Activated CD8-positive, alpha-beta T cell treated with anti-CD3 and anti-CD28 coated beads for 36 hours (primary cell): ENCODE results near the gene APPL1. TPM values are rescaled to one million over a fixed set of nuclear protein-coding genes. Genes with fewer than 3 reads are reported as not detected.

Experiments
- ATAC-seq: fragments of 200-7000 bp; cut with Tn5 transposase; one replicate; pipeline ENCODE4 v1.10.0; 2021; ENCODE audit warnings: mild to moderate bottlenecking, moderate library complexity
- CTCF ChIA-PET: fragments of 350-600 bp; sonication (Branson Sonifier 250); formaldehyde crosslinking; loops from one replicate; lab custom pipeline; 2021; ENCODE audit warnings: antibody characterized with exemption; lab: Charles Lee
- POLR2A ChIA-PET: fragments of 350-600 bp; sonication (Branson Sonifier 250); formaldehyde crosslinking; loops from one replicate; lab custom pipeline; 2021; ENCODE audit warnings: antibody characterized with exemption; lab: Charles Lee
- DNase-seq: peaks from one replicate; pipeline ENCODE4 v3.0.0-alpha.2; 2020
- H3K27ac Mint-ChIP-seq: one replicate; pipeline ENCODE4 v1.8.0; 2021; ENCODE audit warnings: mild to moderate bottlenecking, mixed read lengths
- H3K27me3 Mint-ChIP-seq: one replicate; pipeline ENCODE4 v1.8.0; 2021; ENCODE audit warnings: mixed read lengths
- H3K36me3 Mint-ChIP-seq: one replicate; pipeline ENCODE4 v1.8.0; 2021; ENCODE audit warnings: low read depth, mixed read lengths
- H3K4me1 Mint-ChIP-seq: one replicate; pipeline ENCODE4 v1.8.0; 2021; ENCODE audit warnings: low read depth, mixed read lengths
- H3K4me3 Mint-ChIP-seq: one replicate; pipeline ENCODE4 v1.8.0; 2021; ENCODE audit warnings: mild to moderate bottlenecking, moderate library complexity, mixed read lengths
- H3K9me3 Mint-ChIP-seq: one replicate; pipeline ENCODE4 v1.8.0; 2021; ENCODE audit warnings: mixed read lengths
- intact Hi-C: fragments of 100-400 bp; cut with micrococcal nuclease; formaldehyde crosslinking; loops from one replicate; pipeline ENCODE4 v1.10.0; 2022
- total RNA-seq, 2 experiments: library from RNA; stranded (reverse); gene quantifications; one replicate each; pipeline ENCODE4 v1.2.3, GENCODE V29; 2021
- TF ChIP-seq, protein P1 (sequence below): fragments of 200-600 bp; IDR thresholded peaks from one replicate; pipeline ENCODE4 v1.8.0; 2022; ENCODE audit warnings: antibody characterized with exemption, mild to moderate bottlenecking

Gene APPL1
- total RNA-seq, 2 experiments from 2014 or later, result 35.1 to 42.3 TPM

DNA sequence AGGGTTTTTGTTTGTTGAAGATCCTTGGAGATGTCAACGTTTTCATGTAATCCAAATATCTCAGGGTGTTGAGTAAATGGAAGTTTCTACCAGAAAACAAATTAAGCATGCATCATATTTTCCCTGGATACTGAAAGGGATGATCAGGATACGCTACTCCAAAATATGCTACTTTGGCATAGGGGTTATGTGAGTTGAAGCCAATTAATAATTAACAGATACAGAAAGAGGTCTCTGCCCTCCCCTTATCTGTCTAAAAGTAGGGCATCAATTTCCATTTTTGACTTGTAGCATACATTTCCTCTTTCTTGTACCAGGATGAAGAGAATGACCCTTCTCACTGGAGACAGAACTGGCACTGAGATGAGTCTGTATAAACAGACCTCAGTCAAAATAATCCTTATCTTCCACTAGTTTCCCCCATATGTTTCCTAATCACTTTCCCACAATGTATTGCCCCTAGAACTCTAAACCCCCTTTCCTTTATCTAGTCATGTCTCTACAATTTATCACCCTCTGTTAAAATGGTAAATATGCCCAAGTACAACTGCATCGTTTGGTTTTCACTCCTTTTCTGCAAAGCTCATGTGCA lies 82.3 kb downstream of the APPL1 start:
- ATAC-seq, result no peak
- DNase-seq, result no peak
- ChIA-PET CTCF (no interaction called here), POLR2A (no interaction called here)
- TF ChIP-seq, protein P1, sequence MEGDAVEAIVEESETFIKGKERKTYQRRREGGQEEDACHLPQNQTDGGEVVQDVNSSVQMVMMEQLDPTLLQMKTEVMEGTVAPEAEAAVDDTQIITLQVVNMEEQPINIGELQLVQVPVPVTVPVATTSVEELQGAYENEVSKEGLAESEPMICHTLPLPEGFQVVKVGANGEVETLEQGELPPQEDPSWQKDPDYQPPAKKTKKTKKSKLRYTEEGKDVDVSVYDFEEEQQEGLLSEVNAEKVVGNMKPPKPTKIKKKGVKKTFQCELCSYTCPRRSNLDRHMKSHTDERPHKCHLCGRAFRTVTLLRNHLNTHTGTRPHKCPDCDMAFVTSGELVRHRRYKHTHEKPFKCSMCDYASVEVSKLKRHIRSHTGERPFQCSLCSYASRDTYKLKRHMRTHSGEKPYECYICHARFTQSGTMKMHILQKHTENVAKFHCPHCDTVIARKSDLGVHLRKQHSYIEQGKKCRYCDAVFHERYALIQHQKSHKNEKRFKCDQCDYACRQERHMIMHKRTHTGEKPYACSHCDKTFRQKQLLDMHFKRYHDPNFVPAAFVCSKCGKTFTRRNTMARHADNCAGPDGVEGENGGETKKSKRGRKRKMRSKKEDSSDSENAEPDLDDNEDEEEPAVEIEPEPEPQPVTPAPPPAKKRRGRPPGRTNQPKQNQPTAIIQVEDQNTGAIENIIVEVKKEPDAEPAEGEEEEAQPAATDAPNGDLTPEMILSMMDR, result no peak
- H3K4me3 Mint-ChIP-seq, result no peak overlapping the region
- H3K27me3 Mint-ChIP-seq, result no peaks in the 10 kb centered on the region
- H3K27ac Mint-ChIP-seq, result no peak overlapping the region
- no peaks in the 10 kb centered on the region for H3K4me1 Mint-ChIP-seq
- H3K9me3 Mint-ChIP-seq, result no peaks in the 10 kb centered on the region
- H3K36me3 Mint-ChIP-seq, result no peaks in the 10 kb centered on the region
- intact Hi-C loops, result no loop called here

DNA sequence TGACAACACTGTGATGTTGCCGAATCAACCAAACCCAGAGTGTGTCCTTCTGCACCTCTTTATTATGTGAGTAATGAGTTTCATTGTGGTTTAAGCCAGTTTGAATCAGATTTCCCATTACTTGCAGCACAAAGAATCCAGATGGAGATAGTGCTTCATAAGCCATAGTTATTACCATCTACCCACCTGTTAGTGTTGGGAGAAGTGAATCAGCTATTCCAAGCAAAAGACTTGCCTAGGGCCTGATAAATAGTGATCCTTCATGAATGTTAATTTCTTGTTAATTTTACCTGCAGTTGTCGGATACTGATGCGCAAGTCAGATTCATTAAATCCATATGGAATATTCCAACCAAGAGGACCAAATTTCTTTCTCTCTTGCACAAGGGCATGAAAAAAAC lies 86.7 kb downstream of the APPL1 start:
- no peak for DNase-seq
- POLR2A ChIA-PET, result no interaction called here
- H3K4me3 Mint-ChIP-seq, result no peak overlapping the region
- CTCF ChIA-PET, result no interaction called here
- ATAC-seq, result no peak
- H3K36me3 Mint-ChIP-seq, result no peaks in the 10 kb centered on the region
- TF ChIP-seq, protein P1, result no peak
- intact Hi-C loops, result no loop called here
- no peak overlapping the region for H3K27ac Mint-ChIP-seq
- no peaks in the 10 kb centered on the region for H3K9me3 Mint-ChIP-seq
- H3K4me1 Mint-ChIP-seq, result no peaks in the 10 kb centered on the region
- H3K27me3 Mint-ChIP-seq, result peaks cover 8% of the 10 kb centered on the region

Other genes starting within 250 kb of the APPL1 start
- not detected for gene SPATA12, start 167.1 kb upstream of the APPL1 start, total RNA-seq
- not detected for gene IL17RD, start 62.4 kb upstream of the APPL1 start, total RNA-seq
- gene HESX1, start 27.8 kb upstream of the APPL1 start, total RNA-seq, result under 1 TPM; 0.43 to 0.54 TPM
- not detected for gene ASB14, start 65.0 kb downstream of the APPL1 start, total RNA-seq